Measurements from ENCODE around the gene MAP3K2.

DNA sequence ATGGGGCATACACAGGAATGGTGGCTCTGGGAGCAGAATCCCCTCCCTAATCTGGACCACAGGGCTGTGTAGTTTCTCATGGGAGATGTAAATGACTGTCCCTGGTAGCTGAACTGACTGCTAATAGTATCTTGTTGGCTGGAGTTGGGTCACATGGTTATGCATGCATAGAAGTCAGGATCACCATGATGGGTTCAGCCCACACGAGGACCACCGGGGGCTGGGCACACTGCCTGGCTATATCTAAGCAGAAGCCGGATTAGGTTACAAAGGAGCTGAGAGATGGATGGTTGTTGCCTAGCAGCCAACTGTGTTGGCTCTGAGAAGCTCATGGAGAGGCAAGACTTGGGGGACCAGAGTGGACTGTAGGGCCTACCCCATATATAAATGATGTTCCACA, 6.7 kb upstream of the MAP3K2 start:
- TF ChIP-seq, protein P1, sequence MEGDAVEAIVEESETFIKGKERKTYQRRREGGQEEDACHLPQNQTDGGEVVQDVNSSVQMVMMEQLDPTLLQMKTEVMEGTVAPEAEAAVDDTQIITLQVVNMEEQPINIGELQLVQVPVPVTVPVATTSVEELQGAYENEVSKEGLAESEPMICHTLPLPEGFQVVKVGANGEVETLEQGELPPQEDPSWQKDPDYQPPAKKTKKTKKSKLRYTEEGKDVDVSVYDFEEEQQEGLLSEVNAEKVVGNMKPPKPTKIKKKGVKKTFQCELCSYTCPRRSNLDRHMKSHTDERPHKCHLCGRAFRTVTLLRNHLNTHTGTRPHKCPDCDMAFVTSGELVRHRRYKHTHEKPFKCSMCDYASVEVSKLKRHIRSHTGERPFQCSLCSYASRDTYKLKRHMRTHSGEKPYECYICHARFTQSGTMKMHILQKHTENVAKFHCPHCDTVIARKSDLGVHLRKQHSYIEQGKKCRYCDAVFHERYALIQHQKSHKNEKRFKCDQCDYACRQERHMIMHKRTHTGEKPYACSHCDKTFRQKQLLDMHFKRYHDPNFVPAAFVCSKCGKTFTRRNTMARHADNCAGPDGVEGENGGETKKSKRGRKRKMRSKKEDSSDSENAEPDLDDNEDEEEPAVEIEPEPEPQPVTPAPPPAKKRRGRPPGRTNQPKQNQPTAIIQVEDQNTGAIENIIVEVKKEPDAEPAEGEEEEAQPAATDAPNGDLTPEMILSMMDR (IDR thresholded peaks at IDR 0.05; ENCODE audit: poor library complexity, severe bottlenecking) = no peak
- TF ChIP-seq, protein P2, sequence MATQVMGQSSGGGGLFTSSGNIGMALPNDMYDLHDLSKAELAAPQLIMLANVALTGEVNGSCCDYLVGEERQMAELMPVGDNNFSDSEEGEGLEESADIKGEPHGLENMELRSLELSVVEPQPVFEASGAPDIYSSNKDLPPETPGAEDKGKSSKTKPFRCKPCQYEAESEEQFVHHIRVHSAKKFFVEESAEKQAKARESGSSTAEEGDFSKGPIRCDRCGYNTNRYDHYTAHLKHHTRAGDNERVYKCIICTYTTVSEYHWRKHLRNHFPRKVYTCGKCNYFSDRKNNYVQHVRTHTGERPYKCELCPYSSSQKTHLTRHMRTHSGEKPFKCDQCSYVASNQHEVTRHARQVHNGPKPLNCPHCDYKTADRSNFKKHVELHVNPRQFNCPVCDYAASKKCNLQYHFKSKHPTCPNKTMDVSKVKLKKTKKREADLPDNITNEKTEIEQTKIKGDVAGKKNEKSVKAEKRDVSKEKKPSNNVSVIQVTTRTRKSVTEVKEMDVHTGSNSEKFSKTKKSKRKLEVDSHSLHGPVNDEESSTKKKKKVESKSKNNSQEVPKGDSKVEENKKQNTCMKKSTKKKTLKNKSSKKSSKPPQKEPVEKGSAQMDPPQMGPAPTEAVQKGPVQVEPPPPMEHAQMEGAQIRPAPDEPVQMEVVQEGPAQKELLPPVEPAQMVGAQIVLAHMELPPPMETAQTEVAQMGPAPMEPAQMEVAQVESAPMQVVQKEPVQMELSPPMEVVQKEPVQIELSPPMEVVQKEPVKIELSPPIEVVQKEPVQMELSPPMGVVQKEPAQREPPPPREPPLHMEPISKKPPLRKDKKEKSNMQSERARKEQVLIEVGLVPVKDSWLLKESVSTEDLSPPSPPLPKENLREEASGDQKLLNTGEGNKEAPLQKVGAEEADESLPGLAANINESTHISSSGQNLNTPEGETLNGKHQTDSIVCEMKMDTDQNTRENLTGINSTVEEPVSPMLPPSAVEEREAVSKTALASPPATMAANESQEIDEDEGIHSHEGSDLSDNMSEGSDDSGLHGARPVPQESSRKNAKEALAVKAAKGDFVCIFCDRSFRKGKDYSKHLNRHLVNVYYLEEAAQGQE (IDR thresholded peaks at IDR 0.05; ENCODE audit: borderline replicate concordance) = no peak
- TF ChIP-seq POLR2AphosphoS5 (IDR thresholded peaks at IDR 0.05) = no peak
- no peak for TF ChIP-seq EP300 (conservative IDR thresholded peaks at IDR 0.05; ENCODE audit: poor library complexity, severe bottlenecking)
- no peak for TF ChIP-seq TAF1 (IDR thresholded peaks at IDR 0.05; ENCODE audit: low read depth)
- no peak for TF ChIP-seq SMC3 (conservative IDR thresholded peaks at IDR 0.05; ENCODE audit: poor library complexity)
